K562 (cell line): ENCODE results near the gene SERPINI2.

Source experiments
- E2F1 ChIP-seq: sonication (generic); formaldehyde crosslinking; IDR thresholded peaks from 2 replicates; pipeline ENCODE4 v1.8.1; 2023; ENCODE audit warnings: mild to moderate bottlenecking, missing genetic modification reagents, moderate library complexity
- GATA2 ChIP-seq: sonication (generic); formaldehyde crosslinking; IDR thresholded peaks from 2 replicates; pipeline ENCODE4 v1.4.0; 2020; ENCODE audit warnings: mild to moderate bottlenecking, missing genetic modification reagents
- JUND ChIP-seq, 2 experiments: IDR thresholded peaks; 2 replicates in 1 of 2; 3 replicates in 1 of 2; pipeline ENCODE4 v1.6.1; 2011; ENCODE audit warnings: borderline replicate concordance in 2 of 2, low read depth in 2 of 2, low read length in 2 of 2, improper control_type of control experiment in 1 of 2, missing biosample characterization in 1 of 2, missing genetic modification characterization in 1 of 2, missing genetic modification reagents in 1 of 2
- NCOR1 ChIP-seq: fragments of 450-650 bp; IDR thresholded peaks from 2 replicates; pipeline ENCODE4 v1.6.1; 2016; ENCODE audit warnings: mild to moderate bottlenecking, moderate library complexity
- POLR2A ChIP-seq: fragments of 450-650 bp; conservative IDR thresholded peaks from 2 replicates; pipeline ENCODE4 v1.6.1; 2016
- PTTG1 ChIP-seq: fragments of 450-650 bp; IDR thresholded peaks from 2 replicates; pipeline ENCODE4 v1.6.1; 2016; ENCODE audit warnings: low read depth, mild to moderate bottlenecking, missing genetic modification characterization, missing compliant biosample characterization
- RAD51 ChIP-seq: fragments of 450-650 bp; IDR thresholded peaks from 2 replicates; pipeline ENCODE4 v1.7.1; 2016; ENCODE audit warnings: low read depth, mild to moderate bottlenecking, borderline replicate concordance
- YY1 ChIP-seq, 3 experiments: IDR thresholded peaks; 2 replicates each; pipeline ENCODE4 v1.6.1; 2011; ENCODE audit warnings: low read length in 2 of 3, mild to moderate bottlenecking in 2 of 3, moderate library complexity in 2 of 3, borderline replicate concordance in 1 of 3, control low read depth in 1 of 3, low read depth in 1 of 3; ENCODE audit not compliant: insufficient read depth in 3 of 3, insufficient replicate concordance in 2 of 3, control insufficient read depth in 1 of 3, insufficient read length in 1 of 3; ENCODE audit errors: extremely low read depth in 1 of 3
- ZNF384 ChIP-seq: IDR thresholded peaks from 2 replicates; pipeline ENCODE4 v1.6.1; 2012; ENCODE audit warnings: low read depth, low read length, improper control_type of control experiment
- ZNF707 ChIP-seq: fragments of 250-450 bp; sonication (Bioruptor Pico); conservative IDR thresholded peaks from 2 replicates; pipeline ENCODE4 v1.8.0; 2022; ENCODE audit warnings: inconsistent platforms, mild to moderate bottlenecking, moderate library complexity
- ZNF766 ChIP-seq: fragments of 200-800 bp; sonication (Bioruptor generic); conservative IDR thresholded peaks from 2 replicates; pipeline ENCODE4 v1.6.1; 2016; ENCODE audit warnings: missing genetic modification characterization, missing compliant biosample characterization

GRCh38 chr3:167467848-167468611 lies 5.8 kb downstream of the SERPINI2 start:
- no peak for TF ChIP-seq NCOR1
- no peak for TF ChIP-seq YY1 (IDR thresholded peaks at IDR 0.05; ENCODE audit: borderline replicate concordance in 1 of 3, control insufficient read depth in 1 of 3, extremely low read depth in 1 of 3, insufficient read depth in 3 of 3, insufficient read length in 1 of 3, insufficient replicate concordance in 2 of 3, low read depth in 1 of 3, low read length in 2 of 3)
- no peak for TF ChIP-seq PTTG1 (tag)
- no peak for TF ChIP-seq POLR2A
- TF ChIP-seq RAD51, result no peak
- no peak for TF ChIP-seq GATA2
- no peak for TF ChIP-seq ZNF766 (CRISPR knock-in tag)
- no peak for TF ChIP-seq ZNF384
- TF ChIP-seq E2F1, result no peak
- TF ChIP-seq ZNF707 (CRISPR knock-in tag), result no peak
- no peak for TF ChIP-seq JUND (IDR thresholded peaks at IDR 0.05; ENCODE audit: borderline replicate concordance, low read depth, low read length)
- no peak for TF ChIP-seq JUND (tag; IDR thresholded peaks at IDR 0.05; ENCODE audit: borderline replicate concordance, low read depth, low read length)
